Measurements from ENCODE around the gene POMC.
"Not testable (repeated sequence)": the region's sequence is repeated elsewhere in the genome, so short reads cannot be mapped to it uniquely, and the experiment has no call there.

The POMC gene

DNA sequence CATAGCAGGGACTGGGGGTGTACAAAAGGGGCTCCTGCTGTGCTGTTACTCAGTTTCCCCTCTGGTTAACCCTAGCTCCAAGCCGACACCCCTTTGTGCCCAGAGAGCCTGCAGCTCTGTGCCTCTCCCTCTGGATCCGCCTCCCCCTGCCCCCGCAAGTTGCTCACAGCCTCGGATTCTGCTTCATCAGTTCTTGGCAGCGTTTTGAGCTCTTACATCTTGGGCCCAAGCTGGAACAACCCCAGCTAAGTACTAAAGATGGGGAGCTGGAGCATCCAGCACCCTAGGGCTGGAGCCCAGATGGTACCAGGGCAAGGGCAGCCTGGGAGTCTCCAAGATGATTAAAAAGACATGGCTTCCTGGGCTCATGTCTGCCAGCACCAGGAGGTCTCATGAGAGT lies 40.7 kb downstream of the POMC start:
- H2AFZ ChIP-seq (ENCODE audit: low read length): no peak overlapping the region
- TF ChIP-seq CTCF (conservative IDR thresholded peaks at IDR 0.05; ENCODE audit: low read length) (no peak), EZH2phosphoT487 (IDR thresholded peaks at IDR 0.05; ENCODE audit: borderline replicate concordance) (no peak)

GRCh38 chr2:25127071-25127470 lies 41.3 kb downstream of the POMC start:
- not testable (repeated sequence) for H3K9ac ChIP-seq (ENCODE audit: low read depth, low read length, poor library complexity, severe bottlenecking); H3K4me2 ChIP-seq (ENCODE audit: low read depth, low read length, poor library complexity, severe bottlenecking); H3K9me3 ChIP-seq (ENCODE audit: insufficient read depth, low read depth, low read length); H3F3A ChIP-seq (ENCODE audit: low read depth); H3K27me3 ChIP-seq (ENCODE audit: insufficient read depth, low read length, poor library complexity, severe bottlenecking); H4K20me1 ChIP-seq (ENCODE audit: insufficient read depth, low read length, poor library complexity, severe bottlenecking); H2AFZ ChIP-seq (ENCODE audit: low read length); H3K4me1 ChIP-seq (ENCODE audit: insufficient read depth, low read length, poor library complexity, severe bottlenecking); H3K4me3 ChIP-seq (ENCODE audit: low read length, poor library complexity, severe bottlenecking); H3K79me2 ChIP-seq (ENCODE audit: insufficient read depth, low read length); H3K36me3 ChIP-seq (ENCODE audit: insufficient read depth, low read length); H3K9me2 ChIP-seq (replicated peaks; ENCODE audit: low read depth, low read length)

More for the DNA sequence above, 40.7 kb downstream of the POMC start:
- H3K4me2 ChIP-seq (ENCODE audit: low read depth, low read length, poor library complexity, severe bottlenecking): no peak overlapping the region
- no peaks in the 10 kb centered on the region for H3K9me2 ChIP-seq (replicated peaks; ENCODE audit: low read depth, low read length)
- H3K4me1 ChIP-seq (ENCODE audit: insufficient read depth, low read length, poor library complexity, severe bottlenecking): peaks cover 4% of the 10 kb centered on the region
- no peaks in the 10 kb centered on the region for H4K20me1 ChIP-seq (ENCODE audit: insufficient read depth, low read length, poor library complexity, severe bottlenecking)
- H3K36me3 ChIP-seq (ENCODE audit: insufficient read depth, low read length): no peaks in the 10 kb centered on the region
- no peak overlapping the region for H3K9ac ChIP-seq (ENCODE audit: low read depth, low read length, poor library complexity, severe bottlenecking)
- no peak overlapping the region for H3K4me3 ChIP-seq (ENCODE audit: low read length, poor library complexity, severe bottlenecking)
- H3F3A ChIP-seq (ENCODE audit: low read depth): no peaks in the 10 kb centered on the region
- H3K9me3 ChIP-seq (ENCODE audit: insufficient read depth, low read depth, low read length): no peaks in the 10 kb centered on the region
- no peaks in the 10 kb centered on the region for H3K27me3 ChIP-seq (ENCODE audit: insufficient read depth, low read length, poor library complexity, severe bottlenecking)
- H3K79me2 ChIP-seq (ENCODE audit: insufficient read depth, low read length): no peaks in the 10 kb centered on the region

DNA sequence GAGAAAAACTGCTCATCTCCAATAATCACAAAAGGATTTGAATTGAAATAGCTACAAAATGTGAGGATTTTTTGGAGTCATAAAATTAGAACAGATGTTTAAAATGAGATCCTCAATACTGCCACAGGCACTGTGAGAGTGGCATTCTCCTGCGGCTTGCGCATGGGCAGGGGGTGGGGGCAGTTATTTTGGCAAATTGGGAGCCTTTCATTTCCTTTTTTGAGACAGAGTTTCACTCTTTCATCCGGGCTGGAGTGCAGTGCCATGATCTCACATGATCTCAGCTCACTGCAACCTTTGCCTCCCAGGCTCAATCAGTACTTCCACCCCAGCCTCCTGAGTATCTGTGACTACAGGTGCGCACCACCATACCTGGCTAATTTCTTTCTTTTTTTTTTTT lies 42.4 kb downstream of the POMC start:
- H3K9me3 ChIP-seq (ENCODE audit: insufficient read depth, low read depth, low read length): no peaks in the 10 kb centered on the region
- H3F3A ChIP-seq (ENCODE audit: low read depth): no peaks in the 10 kb centered on the region
- no peaks in the 10 kb centered on the region for H3K27me3 ChIP-seq (ENCODE audit: insufficient read depth, low read length, poor library complexity, severe bottlenecking)
- peaks cover 4% of the 10 kb centered on the region for H3K4me1 ChIP-seq (ENCODE audit: insufficient read depth, low read length, poor library complexity, severe bottlenecking)
- H4K20me1 ChIP-seq (ENCODE audit: insufficient read depth, low read length, poor library complexity, severe bottlenecking): no peaks in the 10 kb centered on the region
- no peaks in the 10 kb centered on the region for H3K9me2 ChIP-seq (replicated peaks; ENCODE audit: low read depth, low read length)
- H2AFZ ChIP-seq (ENCODE audit: low read length): no peak overlapping the region
- no peak for TF ChIP-seq EZH2phosphoT487 (IDR thresholded peaks at IDR 0.05; ENCODE audit: borderline replicate concordance)
- no peak for TF ChIP-seq CTCF (conservative IDR thresholded peaks at IDR 0.05; ENCODE audit: low read length)
- H3K9ac ChIP-seq (ENCODE audit: low read depth, low read length, poor library complexity, severe bottlenecking): no peak overlapping the region
- H3K36me3 ChIP-seq (ENCODE audit: insufficient read depth, low read length): no peaks in the 10 kb centered on the region
- H3K4me3 ChIP-seq (ENCODE audit: low read length, poor library complexity, severe bottlenecking): no peak overlapping the region
- H3K79me2 ChIP-seq (ENCODE audit: insufficient read depth, low read length): no peaks in the 10 kb centered on the region
- no peak overlapping the region for H3K4me2 ChIP-seq (ENCODE audit: low read depth, low read length, poor library complexity, severe bottlenecking)

GRCh38 chr2:25125189-25125588 lies 43.2 kb downstream of the POMC start:
- Histone ChIP-seq H3K27me3 (ENCODE audit: insufficient read depth, low read length, poor library complexity, severe bottlenecking) (no peaks in the 10 kb centered on the region), H3K4me1 (ENCODE audit: insufficient read depth, low read length, poor library complexity, severe bottlenecking) (peaks cover 4% of the 10 kb centered on the region), H3K9ac (ENCODE audit: low read depth, low read length, poor library complexity, severe bottlenecking) (no peak overlapping the region), H3K4me2 (ENCODE audit: low read depth, low read length, poor library complexity, severe bottlenecking) (no peak overlapping the region), H3K9me2 (replicated peaks; ENCODE audit: low read depth, low read length) (no peaks in the 10 kb centered on the region), H4K20me1 (ENCODE audit: insufficient read depth, low read length, poor library complexity, severe bottlenecking) (no peaks in the 10 kb centered on the region), H3F3A (ENCODE audit: low read depth) (no peaks in the 10 kb centered on the region), H3K4me3 (ENCODE audit: low read length, poor library complexity, severe bottlenecking) (no peak overlapping the region), H2AFZ (ENCODE audit: low read length) (no peak overlapping the region), H3K79me2 (ENCODE audit: insufficient read depth, low read length) (no peaks in the 10 kb centered on the region), H3K9me3 (ENCODE audit: insufficient read depth, low read depth, low read length) (no peaks in the 10 kb centered on the region), H3K36me3 (ENCODE audit: insufficient read depth, low read length) (no peaks in the 10 kb centered on the region)
- TF ChIP-seq EZH2phosphoT487 (IDR thresholded peaks at IDR 0.05; ENCODE audit: borderline replicate concordance) (no peak), CTCF (conservative IDR thresholded peaks at IDR 0.05; ENCODE audit: low read length) (no peak)

Data from Loucy (cell line).